NOMO-1 (cell line): ENCODE results near the gene ID3.
A peak's percentile ranks its signal among the peaks of the same experiment; 100 is the strongest.
"Not testable (repeated sequence)": the region's sequence is repeated elsewhere in the genome, so short reads cannot be mapped to it uniquely, and the experiment has no call there.

Source experiments
- DNase-seq, 2 experiments: peaks; one replicate each; lab custom pipeline; 2025; ENCODE audit not compliant: unreplicated experiment in 2 of 2; lab: John Stamatoyannopoulos, UW

ID3 gene

DNA sequence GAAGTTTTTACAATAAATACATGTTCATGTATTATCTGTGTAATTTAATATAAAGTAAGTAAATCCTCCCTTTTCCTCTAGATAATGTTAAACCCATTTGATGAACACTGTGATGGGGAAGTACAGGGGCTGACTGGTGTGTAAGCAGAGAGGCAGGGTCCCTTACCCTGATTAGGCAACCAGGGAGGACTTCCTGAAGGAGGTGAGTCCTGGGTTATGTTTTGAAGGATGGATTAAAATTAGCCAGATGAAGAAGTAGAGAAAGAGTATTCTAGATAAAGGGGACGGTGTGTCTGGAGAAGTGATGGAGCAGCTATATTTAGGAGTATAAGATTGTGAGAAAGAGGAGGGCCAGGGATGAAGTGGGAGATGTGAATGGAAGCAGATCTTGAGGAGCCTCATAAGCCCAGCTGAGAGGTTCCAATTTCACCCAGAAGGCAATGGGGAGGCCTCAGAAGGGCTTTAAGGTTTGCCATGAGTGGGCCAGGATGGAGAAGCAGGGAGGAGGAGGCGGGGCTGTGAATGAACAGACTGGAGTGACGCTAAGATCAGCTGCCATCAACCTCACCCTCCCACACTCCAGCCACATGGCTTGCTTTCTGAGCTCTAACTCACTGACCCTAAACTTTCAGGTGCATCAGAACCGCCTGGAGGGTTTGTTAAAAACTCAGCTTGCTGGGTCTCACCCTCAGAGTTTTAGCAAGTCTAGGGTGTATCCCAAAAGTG is 30.9 kb upstream of the ID3 start:
- DNase-seq, result no peak

- DNase-seq, result no peak
These were observed 30.3 kb upstream of the ID3 start for GRCh38 chr1:23589585-23589986.

DNA sequence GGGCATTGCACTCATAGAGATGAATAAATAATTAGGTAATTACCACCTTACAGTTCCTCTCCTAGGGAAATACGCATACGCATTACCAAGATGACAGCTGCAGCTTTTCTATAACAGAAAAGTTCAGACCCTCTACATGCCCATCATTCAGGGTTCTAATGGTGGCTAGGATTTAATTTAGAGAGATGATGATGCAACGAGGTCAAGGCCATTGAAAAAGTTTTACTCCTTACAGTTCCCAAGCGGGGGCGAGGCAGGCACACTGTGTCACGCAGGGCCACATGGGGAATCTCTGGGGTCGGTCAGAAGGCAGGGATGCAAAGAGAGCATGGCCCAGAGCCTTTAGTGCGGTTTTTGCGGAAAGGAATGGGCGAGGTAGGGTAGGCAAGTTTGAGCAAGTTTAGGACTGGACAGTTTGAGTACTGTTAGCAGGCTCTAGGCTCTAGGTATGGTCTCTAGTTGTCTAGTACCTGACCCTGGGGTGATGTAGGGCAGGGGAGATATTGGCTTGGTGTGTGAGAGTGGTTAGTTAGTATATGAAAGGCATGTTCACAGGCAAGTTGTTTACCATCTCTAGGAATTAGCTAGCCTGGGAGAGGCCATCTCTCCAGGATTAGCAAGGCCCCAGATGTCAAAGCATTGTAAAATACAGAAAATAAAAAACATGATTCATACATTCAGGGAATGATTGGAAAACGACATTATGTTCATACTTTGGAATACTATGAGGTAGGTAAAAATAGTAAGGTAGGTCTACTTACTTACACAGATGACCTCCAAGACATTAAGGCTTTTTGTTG is 29.6 kb upstream of the ID3 start:
- DNase-seq, result no peak

- peak; percentile 62 to 81 for DNase-seq
These were observed 26.2 kb upstream of the ID3 start for GRCh38 chr1:23585321-23586022.

- not testable (repeated sequence) for DNase-seq
These were observed 24.4 kb upstream of the ID3 start for GRCh38 chr1:23583727-23584126.

DNA sequence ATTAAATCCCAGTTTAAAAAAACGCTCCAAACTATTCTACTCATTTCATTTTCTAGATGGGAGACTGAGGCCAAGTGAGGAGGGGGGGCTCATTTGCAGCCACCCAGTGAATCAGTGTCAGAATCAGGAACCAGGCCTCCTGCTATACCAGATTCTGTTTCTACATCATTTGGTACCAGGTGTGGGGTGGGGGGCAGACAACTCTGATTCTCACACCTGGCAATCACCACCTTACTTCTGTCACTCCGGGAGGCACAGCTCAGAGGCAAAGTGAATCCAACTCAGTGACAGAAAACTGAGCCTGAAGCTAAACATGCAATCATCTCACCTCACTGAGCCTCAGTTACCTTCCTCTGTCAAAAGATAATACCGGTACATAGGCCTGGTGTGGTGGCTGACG is 23.5 kb upstream of the ID3 start:
- no peak for DNase-seq

- DNase-seq, result no peak
These were observed 21.9 kb upstream of the ID3 start for GRCh38 chr1:23581219-23581618.

- DNase-seq, result no peak
These were observed 19.7 kb upstream of the ID3 start for GRCh38 chr1:23578997-23579363.

- DNase-seq, result no peak
These were observed 19.2 kb upstream of the ID3 start for GRCh38 chr1:23578311-23578996.

DNA sequence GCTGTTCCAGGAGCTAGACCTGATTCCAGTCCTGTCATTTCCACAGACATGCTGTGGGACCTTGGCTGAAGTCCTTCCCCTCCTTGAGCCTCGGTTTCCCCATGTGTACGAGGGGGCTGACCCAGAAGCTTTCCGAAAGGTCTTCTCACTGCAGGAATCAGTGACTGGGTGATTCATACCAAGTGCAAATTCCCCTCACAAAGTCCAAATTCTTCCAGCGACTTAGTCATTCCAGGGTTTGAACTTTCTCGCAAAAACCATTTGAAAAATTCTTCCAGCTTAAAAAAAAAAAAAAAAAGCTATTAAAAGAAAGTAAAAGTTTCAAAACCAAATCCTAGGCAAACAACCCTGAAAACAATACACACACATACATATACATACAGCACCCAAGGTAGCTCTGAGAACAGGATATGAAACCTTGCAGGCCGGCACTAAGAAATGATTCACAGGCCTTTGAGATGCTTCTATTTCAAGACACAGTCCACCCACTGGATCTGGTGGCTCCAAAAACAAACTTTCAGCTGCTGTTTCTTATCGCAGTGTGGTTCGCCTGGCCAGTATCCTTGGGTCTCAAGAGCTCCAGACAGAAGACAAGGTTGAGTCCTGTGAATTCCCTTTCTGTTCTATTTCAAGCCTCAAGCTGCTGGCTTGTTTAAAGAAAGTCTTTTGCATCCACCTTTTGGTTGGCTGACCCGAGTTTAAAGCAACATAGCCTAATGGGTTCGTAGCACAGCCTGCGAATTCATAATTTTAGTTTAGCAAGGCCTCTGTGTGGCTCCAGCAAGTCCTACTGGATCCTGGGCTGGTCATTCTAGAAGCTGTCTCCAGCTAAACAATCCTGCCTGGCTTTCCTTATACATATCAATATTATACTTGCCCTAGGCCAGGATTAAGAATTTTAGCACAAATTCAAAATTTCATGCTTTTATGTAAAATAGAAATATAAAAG is 18.0 kb upstream of the ID3 start:
- DNase-seq, result peak; percentile 61 to 83

DNA sequence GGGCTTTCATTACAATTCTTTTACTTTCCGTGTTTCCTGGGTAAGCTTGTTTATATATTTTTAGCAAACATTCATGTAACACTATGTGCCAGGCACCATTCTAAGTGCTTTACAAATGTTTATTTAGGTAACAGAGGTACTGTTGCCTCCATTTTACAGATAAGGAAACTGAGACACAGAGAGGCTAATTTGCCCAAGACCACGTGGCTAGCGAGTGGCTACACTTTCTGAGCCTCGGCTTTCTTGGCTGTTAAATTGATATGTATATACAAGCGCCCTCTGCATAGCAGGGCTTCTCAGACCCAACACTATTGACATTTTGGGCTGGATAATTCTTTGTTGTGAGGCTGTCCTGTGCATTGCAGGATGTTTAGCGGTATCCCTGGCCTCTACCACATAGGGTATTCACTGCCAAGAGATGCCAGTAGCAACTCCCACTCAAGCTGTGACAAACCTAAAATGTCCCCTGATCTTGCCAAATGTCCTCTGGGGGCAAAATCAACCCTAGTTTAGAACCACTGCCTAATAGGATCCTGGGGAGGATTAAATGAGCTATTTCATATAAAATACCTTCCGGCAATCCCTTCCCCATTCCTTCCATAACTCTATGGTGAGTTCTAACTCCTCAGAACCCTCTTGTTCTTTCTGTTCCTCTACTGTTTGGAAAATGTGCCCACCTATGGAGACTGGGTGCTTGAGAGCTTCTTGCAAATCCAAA is 17.2 kb upstream of the ID3 start:
- no peak for DNase-seq

GRCh38 chr1:23575226-23575810 is 16.0 kb upstream of the ID3 start:
- no peak for DNase-seq

GRCh38 chr1:23574265-23574754 is 15.0 kb upstream of the ID3 start:
- no peak for DNase-seq

DNA sequence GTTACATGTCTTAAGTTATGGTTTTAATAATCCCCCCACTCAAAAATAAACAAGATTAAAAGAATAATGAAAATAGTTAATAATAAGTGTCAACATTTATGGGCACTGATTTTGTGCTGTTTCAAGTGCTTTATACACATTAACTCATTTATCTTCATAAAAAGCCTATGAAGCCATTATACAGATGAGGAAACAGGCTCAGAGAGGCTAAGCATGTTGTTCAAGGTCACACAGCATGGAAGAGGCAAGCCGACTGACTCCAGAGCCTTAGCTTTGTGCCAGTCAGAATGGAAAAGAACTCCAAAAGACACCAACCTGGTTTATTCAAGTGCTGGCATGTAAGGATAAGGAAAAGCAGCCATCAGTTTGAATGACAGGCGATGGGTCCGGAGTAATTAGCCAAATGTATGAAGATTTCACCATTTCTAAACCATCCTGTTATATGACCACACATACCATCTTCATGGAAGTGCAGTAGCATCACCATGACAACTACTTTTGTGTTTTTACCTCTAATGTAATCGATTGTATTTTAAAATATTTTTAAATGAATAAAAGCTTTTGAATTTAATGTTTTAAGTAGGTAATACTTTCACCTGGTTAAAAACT is 14.4 kb upstream of the ID3 start:
- no peak for DNase-seq

DNA sequence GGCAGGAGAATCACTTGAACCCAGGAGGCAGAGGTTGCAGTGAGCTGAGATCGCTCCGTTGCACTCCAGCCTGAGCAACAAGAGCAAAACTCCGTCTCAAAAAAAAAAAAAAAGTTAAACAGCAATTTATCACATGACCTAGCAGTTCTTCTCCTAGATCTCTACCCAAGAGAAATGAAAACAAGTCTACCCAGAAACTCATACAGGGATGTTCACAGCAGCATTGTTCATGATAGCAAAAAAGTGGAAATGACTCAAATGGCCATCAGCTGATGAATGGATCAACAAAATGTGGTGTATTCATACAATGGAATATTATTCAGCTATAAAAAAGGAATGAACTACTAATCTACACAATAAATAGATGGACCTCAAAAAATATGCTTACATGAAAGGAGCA is 12.2 kb upstream of the ID3 start:
- DNase-seq, result no peak

DNA sequence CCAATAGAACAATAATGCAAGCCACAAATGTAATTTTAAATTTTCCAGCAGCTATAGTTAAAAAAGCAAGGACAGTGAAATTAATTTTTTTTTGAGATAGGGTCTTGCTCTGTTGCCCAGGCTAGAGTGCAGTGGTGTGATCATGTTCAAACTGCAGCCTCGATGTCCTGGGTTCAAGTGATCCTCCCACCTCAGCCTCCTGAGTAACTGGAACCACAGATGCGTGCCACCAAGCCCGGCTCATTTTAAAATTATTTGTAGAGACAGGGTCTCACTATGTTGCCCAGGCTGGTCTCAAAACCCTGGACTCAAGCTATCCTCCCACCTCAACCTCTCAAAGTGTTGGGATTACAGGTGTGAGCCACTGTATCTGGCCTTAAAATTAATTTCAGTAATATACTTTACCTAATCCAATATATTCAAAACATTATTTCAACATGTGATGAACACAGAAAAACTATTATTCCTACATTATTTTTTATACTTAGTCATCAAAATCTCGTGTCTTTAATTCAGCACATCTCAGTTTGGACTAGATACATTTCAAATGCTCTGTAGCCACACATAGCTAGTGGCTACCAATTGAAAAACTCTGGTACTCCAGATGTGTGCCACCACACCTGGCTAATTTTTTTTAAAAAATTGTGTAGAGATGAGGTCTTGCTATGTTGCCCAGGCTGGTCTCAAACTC is 10.8 kb upstream of the ID3 start:
- no peak for DNase-seq

DNA sequence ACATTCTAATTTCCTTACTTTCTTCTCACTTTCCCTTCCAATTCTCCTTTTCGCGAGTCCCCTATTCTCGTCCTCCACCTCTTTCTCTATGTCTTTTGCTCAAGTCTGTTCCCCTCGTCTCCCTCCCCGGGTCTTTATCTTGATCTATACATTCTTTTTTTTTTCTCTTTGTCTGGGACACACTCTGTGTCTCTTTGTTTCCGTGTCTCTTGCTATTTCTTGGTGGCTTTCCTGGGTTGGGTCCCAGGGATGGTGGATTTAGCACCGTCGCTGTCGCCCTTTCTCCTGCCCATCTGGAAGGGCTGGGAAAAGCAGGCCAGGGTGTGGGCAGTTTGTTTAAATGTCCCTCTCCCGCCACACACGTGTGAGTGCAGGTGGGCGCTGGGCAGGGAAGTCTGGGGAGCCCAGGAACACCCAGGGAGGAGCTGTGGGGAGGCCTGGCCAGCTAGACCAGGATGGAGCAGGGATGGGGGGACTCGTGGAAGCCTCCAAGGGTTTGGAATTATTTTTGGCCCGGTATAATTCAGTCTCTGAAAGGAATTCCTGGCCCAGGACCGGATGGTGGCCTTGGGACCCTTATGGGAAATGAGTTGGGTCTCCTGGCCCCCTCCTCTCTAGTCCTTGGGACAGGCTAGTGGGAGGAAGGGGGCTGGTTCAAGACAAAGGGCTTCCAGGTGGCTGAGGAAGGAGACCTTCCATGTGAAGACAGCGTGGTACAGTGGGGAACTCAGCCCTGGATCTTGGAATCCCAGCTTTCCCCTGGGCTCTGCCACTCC is 9.5 kb upstream of the ID3 start:
- DNase-seq, result no peak
